ENCODE measurements around the gene XRCC5. TPM values are rescaled to one million over a fixed set of nuclear protein-coding genes. Genes with fewer than 3 reads are reported as not detected.

The XRCC5 gene
- total and polyA plus RNA-seq, 2 donors (not counting 1 experiment from before 2014, with no cell fraction given): 45.5 to 198 TPM

DNA sequence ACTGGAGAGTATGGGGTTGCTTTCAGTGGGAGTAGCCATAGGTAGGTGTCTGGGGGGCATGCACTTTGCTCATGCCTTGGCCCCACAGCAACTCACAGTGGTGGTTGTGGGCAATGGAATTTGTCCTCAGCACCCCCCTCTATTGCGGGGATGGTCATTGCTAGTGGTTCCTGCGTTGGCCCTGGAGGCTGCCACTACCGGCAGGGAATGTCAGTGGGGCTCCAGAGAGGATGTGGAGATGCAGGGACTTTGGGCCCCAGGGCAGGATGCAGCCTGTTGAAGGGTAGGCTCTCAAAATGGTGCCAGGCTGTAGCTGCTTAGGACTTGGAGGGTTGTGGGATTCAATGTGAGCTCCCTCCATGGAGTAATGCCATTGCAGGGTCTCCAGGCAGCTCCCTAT is 125.0 kb downstream of the XRCC5 start:
- H3K27me3 Mint-ChIP-seq: no peaks in the 10 kb centered on the region
- no peak overlapping the region for H3K27ac ChIP-seq (ENCODE audit: low read length in 2 of 2)
- DNase-seq (no peak), ATAC-seq (ENCODE audit: low read depth) (no peak)
- no peak overlapping the region for H2AFZ ChIP-seq (ENCODE audit: insufficient read depth, low read depth, low read length, poor library complexity, severe bottlenecking)
- WGBS (ENCODE audit: insufficient coverage): 95% methylated on average over 3 of the region's 3 CpGs
- H3K27ac Mint-ChIP-seq: no peak overlapping the region
- H3K4me3 ChIP-seq (ENCODE audit: control extremely low read depth in 1 of 5, extremely low read depth in 1 of 5, insufficient read depth in 1 of 5, low read depth in 2 of 5, low read length in 4 of 5): no peak overlapping the region
- H4K20me1 ChIP-seq (ENCODE audit: control insufficient read depth, insufficient read depth, low read length, poor library complexity, severe bottlenecking): no peaks in the 10 kb centered on the region
- peaks cover 4 to 26% (median 19%) of the 10 kb centered on the region in 3 donors for H3K9me3 ChIP-seq (ENCODE audit: control extremely low read depth in 1 of 3, control insufficient read depth in 2 of 3, insufficient read depth in 1 of 3, low read length in 2 of 3)
- H3K4me1 ChIP-seq (ENCODE audit: control insufficient read depth in 2 of 2, insufficient read depth in 2 of 2, low read length in 2 of 2): no peaks in the 10 kb centered on the region
- H3K27me3 ChIP-seq (replicated peaks in 1 of 4; ENCODE audit: control extremely low read depth in 1 of 4, control insufficient read depth in 3 of 4, insufficient read depth in 4 of 4, low read length in 3 of 4): no peaks in the 10 kb centered on the region
- H3K79me2 ChIP-seq (ENCODE audit: control insufficient read depth, insufficient read depth, low read length): no peaks in the 10 kb centered on the region
- POLR2A ChIA-PET: no interaction called here
- TF ChIP-seq, protein P1, sequence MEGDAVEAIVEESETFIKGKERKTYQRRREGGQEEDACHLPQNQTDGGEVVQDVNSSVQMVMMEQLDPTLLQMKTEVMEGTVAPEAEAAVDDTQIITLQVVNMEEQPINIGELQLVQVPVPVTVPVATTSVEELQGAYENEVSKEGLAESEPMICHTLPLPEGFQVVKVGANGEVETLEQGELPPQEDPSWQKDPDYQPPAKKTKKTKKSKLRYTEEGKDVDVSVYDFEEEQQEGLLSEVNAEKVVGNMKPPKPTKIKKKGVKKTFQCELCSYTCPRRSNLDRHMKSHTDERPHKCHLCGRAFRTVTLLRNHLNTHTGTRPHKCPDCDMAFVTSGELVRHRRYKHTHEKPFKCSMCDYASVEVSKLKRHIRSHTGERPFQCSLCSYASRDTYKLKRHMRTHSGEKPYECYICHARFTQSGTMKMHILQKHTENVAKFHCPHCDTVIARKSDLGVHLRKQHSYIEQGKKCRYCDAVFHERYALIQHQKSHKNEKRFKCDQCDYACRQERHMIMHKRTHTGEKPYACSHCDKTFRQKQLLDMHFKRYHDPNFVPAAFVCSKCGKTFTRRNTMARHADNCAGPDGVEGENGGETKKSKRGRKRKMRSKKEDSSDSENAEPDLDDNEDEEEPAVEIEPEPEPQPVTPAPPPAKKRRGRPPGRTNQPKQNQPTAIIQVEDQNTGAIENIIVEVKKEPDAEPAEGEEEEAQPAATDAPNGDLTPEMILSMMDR (IDR thresholded peaks at IDR 0.05): no peak
- TF ChIP-seq EZH2 (IDR thresholded peaks at IDR 0.05; ENCODE audit: borderline replicate concordance, insufficient read depth, low read depth, low read length, poor library complexity, severe bottlenecking): no peak
- CTCF ChIA-PET: no interaction called here
- no peak overlapping the region for H3K4me2 ChIP-seq (replicated peaks; ENCODE audit: low read depth, low read length, poor library complexity, severe bottlenecking)
- no peak overlapping the region for H3K4me3 Mint-ChIP-seq
- H3K9ac ChIP-seq (ENCODE audit: low read length): no peak overlapping the region
- no peaks in the 10 kb centered on the region for H3K4me1 Mint-ChIP-seq
- intact Hi-C loops (cut with micrococcal nuclease): no loop called here
- peaks cover 16% of the 10 kb centered on the region for H3K9me3 Mint-ChIP-seq (ENCODE audit: insufficient read depth)
- H3K36me3 ChIP-seq (replicated peaks in 1 of 2; ENCODE audit: control extremely low read depth in 1 of 2, control insufficient read depth in 1 of 2, extremely low read depth in 1 of 2, insufficient read depth in 2 of 2, low read length in 1 of 2): no peaks in the 10 kb centered on the region

DNA sequence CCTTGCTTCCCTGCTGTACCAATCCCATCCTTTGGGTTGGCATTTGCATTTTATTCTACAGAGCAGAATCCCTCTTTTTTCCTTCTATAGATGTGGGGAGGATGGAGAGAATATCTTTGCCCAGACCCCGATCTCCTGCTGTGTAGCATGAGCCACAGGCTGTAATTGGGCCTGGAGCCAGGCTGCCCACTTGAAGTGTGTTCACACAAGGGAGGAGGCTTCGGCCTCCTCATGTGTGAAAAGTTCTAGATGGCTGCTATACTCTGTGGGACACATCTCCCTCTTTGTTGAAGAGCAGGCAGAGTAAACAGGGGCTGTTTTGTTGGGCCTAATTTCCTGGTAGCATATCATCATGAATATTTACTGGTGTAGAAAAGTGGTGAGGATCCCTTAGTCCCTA is 126.3 kb downstream of the XRCC5 start:
- Histone ChIP-seq H3K36me3 (replicated peaks in 1 of 2; ENCODE audit: control extremely low read depth in 1 of 2, control insufficient read depth in 1 of 2, extremely low read depth in 1 of 2, insufficient read depth in 2 of 2, low read length in 1 of 2) (no peaks in the 10 kb centered on the region), H4K20me1 (ENCODE audit: control insufficient read depth, insufficient read depth, low read length, poor library complexity, severe bottlenecking) (no peaks in the 10 kb centered on the region), H3K27me3 (replicated peaks in 1 of 4; ENCODE audit: control extremely low read depth in 1 of 4, control insufficient read depth in 3 of 4, insufficient read depth in 4 of 4, low read length in 3 of 4) (no peaks in the 10 kb centered on the region), H3K79me2 (ENCODE audit: control insufficient read depth, insufficient read depth, low read length) (no peaks in the 10 kb centered on the region), H3K4me3 (ENCODE audit: control extremely low read depth in 1 of 5, extremely low read depth in 1 of 5, insufficient read depth in 1 of 5, low read depth in 2 of 5, low read length in 4 of 5) (no peak overlapping the region), H3K4me1 (ENCODE audit: control insufficient read depth in 2 of 2, insufficient read depth in 2 of 2, low read length in 2 of 2) (no peaks in the 10 kb centered on the region), H2AFZ (ENCODE audit: insufficient read depth, low read depth, low read length, poor library complexity, severe bottlenecking) (no peak overlapping the region), H3K9me3 (ENCODE audit: control extremely low read depth in 1 of 3, control insufficient read depth in 2 of 3, insufficient read depth in 1 of 3, low read length in 2 of 3) (peaks cover 4 to 26% (median 19%) of the 10 kb centered on the region in 3 donors), H3K4me2 (replicated peaks; ENCODE audit: low read depth, low read length, poor library complexity, severe bottlenecking) (no peak overlapping the region), H3K9ac (ENCODE audit: low read length) (no peak overlapping the region), H3K27ac (ENCODE audit: low read length in 2 of 2) (no peak overlapping the region)
- intact Hi-C loops (cut with micrococcal nuclease): no loop called here
- WGBS (ENCODE audit: insufficient coverage): 96% methylated on average over 2 of the region's 2 CpGs
- TF ChIP-seq, protein P1 (IDR thresholded peaks at IDR 0.05): no peak
- no peak for TF ChIP-seq EZH2 (IDR thresholded peaks at IDR 0.05; ENCODE audit: borderline replicate concordance, insufficient read depth, low read depth, low read length, poor library complexity, severe bottlenecking)
- ATAC-seq (ENCODE audit: low read depth) (no peak), DNase-seq (no peak)
- no peaks in the 10 kb centered on the region for H3K4me1 Mint-ChIP-seq
- no peak overlapping the region for H3K4me3 Mint-ChIP-seq
- CTCF ChIA-PET: interaction anchor here (0.6 kb wide), 1 partner anchor 13 kb away, joined by 3 read pairs; no protein-coding TSS in a partner anchor
- H3K27me3 Mint-ChIP-seq: no peaks in the 10 kb centered on the region
- peaks cover 10% of the 10 kb centered on the region for H3K9me3 Mint-ChIP-seq (ENCODE audit: insufficient read depth)
- POLR2A ChIA-PET: no interaction called here
- H3K27ac Mint-ChIP-seq: no peak overlapping the region
